CD4-positive, alpha-beta T cell treated with Interleukin-1 beta for 1 hour (primary cell): ENCODE data around the gene NFIX.
A peak's percentile ranks its signal among the peaks of the same experiment; 100 is the strongest.

Source experiments
- DNase-seq, 2 donors: peaks; one replicate each; pipeline ENCODE4 v3.0.0-alpha.2; 2020 to 2022

The NFIX gene

DNA sequence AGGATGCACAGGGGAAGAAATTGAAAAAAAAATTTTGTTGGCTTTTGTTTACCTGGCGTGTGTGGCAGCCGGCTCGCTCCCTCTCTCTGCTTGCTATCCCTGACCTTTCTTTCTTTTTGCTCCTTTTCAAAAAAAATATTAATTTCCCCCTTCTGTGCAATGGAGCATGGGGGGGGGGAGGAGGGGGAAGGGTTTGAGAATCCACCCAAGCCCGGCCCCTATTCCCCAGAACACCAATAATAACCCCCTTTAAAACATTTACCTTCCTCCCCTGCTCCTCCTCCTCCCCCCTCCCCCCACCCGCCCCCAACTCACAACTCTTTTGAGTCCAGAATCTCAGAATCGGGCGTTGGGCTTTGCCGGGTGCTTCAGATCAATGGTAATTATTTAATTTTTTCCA, 28.4 kb downstream of the NFIX start:
- DNase-seq: no peak

DNA sequence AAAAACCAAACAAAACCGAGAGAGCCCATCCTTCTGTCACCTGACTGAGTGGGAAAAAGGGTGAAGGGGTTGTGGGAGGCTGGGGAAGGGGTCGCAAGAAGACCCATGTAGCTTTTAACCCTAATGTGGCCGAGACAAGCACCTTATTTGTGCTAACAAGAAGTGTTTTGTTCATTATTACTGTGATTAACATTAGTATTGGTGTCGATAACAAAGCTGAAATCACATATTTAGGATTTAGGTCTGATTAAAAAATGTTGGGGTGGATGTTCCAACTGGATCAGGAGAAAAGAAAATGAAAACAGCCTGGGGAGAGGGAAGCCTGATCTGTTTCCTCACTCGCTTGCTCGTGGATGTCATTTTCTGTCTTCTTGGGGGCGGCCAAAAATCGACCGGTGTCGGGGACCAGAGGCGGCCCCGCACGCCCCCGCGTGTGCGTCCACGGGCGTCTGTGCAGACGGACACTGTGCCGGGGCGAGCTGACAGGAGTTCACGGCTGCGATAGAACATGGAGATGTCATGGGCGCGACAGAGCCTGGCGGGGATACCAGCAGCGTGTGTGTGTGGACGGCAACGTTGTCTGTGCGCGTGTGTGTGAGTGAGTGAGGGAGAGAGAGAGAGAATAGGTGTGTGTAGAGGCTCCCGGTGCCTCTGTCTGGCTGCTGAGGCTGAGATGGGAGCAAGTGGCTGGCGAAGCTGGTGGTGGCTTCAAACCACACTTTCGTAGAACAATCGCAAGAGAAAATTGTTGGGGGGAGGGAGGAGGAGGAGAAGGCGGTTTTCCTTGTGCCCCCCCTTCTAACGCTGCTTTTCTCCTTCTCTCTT, 29.1 kb downstream of the NFIX start:
- DNase-seq: no peak

DNA sequence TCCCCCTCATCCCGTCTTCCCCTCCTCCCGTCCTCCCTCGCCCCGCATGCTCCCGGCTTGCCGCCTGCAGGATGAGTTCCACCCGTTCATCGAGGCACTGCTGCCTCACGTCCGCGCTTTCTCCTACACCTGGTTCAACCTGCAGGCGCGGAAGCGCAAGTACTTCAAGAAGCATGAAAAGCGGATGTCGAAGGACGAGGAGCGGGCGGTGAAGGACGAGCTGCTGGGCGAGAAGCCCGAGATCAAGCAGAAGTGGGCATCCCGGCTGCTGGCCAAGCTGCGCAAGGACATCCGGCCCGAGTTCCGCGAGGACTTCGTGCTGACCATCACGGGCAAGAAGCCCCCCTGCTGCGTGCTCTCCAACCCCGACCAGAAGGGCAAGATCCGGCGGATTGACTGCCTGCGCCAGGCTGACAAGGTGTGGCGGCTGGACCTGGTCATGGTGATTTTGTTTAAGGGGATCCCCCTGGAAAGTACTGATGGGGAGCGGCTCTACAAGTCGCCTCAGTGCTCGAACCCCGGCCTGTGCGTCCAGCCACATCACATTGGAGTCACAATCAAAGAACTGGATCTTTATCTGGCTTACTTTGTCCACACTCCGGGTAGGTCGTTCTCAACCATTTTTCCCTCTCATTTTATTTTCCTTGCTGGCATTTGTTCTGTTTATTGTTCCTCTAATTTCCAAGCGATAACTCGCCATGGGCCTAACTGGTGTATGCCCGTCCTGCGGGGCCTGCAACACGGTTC, 29.8 kb downstream of the NFIX start:
- DNase-seq: no peak

DNA sequence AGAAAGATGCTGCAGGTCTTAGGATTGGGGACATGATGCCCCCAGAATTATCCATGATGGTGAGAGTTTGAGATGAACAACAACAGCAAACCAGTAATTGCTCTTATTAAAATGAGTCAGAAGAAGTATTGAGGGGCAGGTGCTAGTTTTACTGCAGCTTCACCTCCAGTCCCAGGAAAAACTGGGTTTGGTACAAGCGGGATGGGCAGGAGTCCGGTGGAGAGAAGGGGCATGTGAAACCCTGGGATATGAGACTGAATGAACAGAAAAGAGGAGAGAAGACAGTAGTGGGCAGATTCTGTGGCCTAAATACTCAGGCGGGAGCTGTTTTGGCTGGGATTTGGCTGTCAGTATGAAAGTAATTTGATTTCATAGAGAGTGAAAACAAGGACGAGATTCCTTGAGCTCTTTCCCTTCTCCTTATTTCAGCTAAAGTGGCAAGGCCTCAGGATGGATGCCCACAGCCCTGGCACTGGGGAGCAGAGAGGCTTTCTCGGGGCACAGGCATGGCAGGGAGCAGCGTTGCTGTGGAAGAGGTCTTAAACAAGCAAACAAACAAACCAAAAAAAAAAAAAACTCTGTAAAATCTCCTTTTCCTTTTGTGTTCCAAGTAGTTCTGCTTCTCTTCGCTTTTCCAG, 30.7 kb downstream of the NFIX start:
- no peak for DNase-seq

DNA sequence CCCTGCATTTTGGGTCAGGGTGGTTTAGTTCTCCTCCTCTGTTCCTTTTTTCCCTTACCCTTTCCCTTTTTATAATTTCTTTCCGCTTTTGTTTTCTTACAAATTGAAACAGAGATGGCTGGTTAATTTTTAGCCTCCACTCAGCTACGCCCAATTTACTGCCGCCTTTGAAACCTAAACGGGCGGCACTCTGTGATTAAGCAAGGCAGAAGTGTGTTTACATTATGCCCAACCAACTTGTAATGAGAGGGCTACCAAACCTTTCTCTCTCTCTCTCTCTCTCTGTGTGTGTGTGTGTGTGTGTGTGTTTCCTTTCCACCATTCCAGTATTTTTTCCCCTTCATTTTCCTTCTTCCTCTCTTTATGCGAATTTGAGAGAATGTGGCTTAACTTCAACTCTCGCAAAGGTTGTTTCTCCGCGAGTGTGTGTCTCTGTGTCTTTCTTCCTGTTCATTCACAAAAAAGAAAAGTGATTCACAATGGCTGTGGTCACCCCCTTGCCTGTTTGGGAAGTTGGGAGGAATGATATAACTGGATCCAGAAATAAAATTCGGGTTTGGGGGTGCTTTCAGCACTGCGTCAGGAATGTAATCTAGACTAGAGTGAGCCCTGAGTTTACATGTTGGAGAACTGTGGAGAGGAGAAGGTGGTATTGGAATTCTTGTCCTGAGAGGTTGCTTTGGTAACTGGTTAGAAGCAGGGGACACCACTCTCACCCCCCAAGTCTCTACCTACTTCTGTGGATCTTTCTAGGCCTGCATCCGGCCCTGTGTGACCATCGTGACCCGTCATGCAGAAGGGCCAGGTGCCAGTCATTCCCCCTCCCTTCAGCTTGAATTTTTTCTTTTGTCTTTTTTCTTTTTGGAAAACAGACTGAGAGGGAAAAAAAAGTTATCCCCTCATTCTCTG, 31.4 kb downstream of the NFIX start:
- DNase-seq: no peak

DNA sequence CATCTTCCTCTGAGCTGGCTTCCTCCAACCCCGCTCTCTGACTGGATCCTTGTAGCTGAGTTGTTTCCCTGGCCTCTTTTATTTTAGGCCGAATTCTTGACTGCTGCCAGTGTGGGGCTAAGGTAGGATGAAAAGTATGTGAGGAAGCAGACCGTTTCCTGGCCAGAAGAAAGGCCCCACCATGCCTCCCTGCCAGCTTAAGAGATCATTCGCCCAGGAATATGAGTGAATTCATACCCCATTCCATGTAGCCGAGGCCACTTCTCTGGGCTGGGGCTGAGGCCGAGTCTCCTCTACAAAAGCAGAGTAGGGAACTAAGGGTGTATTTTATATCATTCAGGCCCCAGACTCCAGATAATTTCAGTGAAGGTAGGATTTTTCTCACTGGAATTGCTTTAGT, 32.3 kb downstream of the NFIX start:
- DNase-seq: no peak

DNA sequence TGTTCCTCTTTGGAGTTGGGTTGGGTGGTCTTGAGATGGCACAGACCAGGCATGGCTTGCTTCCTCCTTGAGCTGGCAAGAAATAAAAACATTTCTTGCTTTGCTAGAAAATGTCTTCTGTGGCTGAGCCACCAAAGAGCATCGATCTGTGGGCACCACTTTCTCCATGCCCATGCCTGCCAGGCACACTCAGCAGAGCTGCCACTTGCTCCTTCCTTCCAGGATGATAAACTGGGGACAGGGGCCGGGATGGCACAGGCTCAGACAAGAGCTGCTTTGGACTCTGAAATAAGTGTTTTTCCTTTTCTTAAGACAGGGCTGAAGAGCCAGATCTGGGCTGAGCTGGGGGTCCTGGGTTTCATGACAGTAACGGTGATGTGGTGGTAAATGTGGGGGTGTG, 32.8 kb downstream of the NFIX start:
- no peak for DNase-seq

DNA sequence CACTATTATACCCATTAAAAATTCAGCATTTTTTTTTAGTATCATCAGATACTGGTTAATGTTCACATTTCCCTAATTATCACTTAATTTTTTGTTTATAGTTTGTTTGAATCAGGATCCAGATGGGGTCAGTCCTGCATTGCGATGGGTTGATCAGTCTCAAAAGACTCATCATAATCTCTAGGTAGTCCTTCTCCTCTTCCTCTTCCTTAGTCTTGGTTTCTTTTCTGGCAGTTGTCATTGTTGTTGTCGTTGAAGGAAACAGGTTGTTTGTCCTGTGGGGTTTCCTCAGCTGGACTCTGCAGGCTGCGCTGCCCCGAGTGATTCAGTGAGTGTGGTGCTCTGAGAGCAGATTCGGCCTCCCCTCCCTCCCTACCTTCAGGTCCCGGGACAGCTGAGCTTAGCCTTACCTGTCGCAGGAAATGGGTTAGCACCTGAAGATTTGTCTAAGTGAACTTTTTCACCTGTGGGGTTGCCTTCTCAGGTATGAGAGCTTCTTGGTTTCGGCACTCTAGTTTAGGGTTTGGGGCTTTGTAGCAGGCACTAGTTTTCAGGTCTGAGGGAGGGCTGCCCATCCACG, 34.1 kb downstream of the NFIX start:
- no peak for DNase-seq

DNA sequence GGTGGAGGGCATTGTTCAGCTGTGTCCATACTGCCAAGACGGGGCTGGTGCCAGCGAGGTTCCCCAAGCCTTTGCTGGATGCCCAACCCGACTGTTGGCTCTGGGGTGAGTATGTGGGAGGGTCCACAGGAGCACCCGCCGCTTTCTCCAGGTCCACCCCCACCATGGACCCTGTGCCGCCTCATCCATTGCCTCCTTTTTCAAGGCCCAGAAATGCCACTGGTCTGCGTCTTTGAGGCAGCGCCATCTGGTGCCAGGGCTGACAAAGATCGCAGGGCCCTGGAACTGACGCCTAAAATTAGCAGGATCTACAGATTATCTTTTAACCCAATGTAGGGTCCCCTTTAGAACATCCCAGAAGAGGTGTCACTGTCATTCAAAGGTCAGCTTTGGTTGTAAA, 34.6 kb downstream of the NFIX start:
- DNase-seq: no peak

DNA sequence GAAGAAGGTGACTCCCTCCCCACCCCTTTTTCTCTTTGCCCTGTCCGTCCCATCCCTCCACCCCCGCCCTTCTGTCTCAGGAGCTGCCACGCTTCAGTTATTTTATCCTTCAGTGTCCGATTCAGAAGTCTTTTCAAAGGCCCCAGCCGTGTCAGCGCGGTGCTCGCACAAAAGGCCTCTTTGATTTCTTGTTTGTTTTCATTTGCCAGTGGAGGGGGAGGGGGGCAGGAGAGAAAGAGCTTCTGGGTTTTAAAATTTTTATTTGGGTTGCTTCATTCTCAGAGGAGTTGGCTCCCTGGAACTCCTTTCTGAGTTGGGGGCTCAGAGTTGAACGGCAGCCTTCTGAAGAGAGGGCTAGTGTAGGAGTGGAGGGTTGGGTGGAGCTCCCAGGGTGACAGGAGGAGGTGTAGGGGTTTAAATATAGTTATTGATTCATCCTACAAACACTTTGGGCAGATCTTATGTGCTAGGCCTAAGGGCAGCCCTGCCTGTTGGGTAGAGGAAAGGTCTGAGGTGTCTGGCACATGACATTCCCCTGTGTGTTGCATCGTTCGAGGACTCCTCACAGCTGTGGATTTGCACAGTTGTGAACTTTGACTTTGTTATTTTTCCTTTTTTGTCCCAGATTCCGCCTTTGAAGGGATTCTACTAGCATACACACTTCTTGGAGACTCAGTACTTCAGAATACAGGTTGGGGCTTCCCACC, 36.8 kb downstream of the NFIX start:
- DNase-seq: no peak

DNA sequence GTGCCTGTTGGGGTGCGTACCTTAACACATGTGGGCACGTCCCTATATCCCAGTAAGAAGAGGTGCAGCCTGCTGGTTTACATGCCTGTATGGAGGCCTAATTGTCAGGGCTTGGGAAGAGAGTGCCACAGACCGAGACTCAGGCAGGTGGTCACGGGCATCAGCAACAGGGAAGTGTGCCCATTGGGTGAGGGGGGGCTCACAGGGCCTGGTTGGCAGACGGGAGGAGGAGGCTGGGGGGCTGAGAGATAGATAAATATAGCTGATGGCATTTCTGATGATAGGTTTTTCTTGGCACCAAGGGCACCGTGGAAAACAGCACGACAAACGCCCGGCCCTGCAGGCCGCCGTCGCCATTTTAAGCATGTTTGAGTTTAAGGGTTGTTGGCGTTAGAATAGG, 37.6 kb downstream of the NFIX start:
- no peak for DNase-seq

DNA sequence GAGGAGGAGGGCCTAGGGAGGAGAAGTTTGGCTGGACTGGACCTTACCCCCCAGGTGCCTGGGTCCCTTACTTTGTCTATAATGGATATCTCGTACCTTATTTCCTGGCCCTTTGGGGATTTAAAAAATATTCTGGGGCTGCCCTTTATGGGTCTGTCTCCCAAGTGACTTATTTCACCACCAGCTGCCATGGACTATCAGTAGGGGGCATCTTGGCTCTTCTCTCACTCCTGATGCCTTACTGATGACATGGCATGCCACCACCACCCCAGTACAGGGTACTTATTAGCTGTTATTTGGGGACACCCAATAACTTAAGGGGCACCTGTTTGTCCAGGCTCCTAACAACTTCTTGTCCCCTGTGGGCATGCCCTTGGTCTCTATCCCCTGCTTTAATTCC, 38.0 kb downstream of the NFIX start:
- no peak for DNase-seq

DNA sequence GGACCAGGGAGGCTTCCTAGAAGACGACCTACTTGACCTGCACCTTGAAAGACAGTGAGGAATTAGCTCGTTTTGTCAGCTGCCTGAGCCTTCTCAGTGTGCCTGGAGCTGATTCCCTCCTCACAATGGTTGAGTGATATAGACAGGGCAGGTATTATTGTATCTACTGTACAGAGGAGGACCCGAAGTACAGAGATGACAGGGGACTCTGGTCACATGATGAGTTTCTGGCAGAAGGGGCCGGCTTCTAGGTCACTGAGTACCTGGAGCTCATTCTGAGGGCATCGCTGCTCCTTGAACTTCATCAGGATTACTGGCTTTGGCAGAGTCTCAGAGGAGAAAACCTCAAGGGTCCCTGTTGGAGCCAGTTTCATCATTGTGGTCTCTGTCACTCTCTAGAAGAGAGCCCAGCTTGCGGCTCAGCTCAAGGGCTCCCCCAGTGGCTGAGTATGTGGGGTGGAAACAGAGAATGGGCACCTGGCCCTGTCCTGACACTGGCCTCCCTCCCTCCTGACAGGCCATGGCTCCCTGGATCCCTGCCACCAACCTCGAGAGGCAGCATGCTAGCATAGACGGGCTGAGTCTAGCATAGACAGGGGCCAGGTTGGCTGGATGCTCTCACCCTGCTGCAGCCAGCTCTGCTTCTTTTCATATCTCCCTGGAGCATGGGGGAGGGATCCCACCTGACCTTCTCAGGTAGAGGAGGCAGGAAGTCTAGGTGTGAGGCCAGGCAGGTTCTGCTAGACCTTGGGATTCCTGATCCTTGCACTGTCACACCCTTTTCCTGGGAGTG, 38.7 kb downstream of the NFIX start:
- peak; percentile 40 to 48 for DNase-seq

DNA sequence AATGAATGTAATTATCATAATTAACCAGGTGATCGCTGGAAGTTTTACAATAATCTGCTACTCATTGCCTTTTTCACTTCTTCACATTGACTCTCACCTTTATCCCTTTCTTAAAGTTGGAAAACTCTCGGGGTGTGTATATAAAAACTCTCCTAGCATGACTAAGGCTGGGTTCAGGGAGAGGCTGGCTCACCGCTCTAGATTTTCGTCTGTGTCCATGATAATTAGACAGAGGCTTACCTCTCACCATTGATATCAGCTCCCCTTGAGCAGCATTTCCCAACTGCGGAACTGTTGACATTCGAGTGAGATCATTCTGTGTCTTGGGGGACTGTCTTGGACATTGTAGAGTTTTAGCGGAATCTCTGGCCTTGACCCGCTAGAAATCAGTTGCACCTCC, 39.4 kb downstream of the NFIX start:
- DNase-seq: no peak

DNA sequence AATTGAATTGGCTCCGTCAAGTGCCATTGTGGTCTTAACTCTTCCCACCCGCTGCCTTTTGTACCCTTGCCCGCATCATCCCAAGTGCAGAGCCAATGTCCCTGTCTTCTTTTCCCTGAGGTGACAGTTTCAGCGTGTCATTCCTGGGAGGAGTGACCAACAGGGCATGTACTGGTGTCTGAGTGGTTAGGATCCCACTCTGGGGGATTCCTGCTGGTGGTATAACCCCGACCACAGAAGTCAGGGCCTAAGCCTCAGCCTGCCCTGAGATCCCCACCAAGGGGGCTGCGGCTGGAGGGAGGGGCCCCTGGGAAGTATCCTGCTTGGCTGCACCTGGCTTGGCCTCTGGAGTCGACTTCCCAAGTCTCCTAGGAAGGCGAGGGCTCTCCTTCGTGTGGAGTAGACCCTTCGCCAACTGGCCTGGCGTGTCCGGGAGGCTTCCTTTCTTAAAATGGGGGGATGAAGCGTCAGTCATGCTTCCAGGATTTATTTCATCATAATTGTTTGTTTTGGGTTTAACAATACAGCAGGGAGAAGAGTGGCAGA, 40.6 kb downstream of the NFIX start:
- DNase-seq: no peak

DNA sequence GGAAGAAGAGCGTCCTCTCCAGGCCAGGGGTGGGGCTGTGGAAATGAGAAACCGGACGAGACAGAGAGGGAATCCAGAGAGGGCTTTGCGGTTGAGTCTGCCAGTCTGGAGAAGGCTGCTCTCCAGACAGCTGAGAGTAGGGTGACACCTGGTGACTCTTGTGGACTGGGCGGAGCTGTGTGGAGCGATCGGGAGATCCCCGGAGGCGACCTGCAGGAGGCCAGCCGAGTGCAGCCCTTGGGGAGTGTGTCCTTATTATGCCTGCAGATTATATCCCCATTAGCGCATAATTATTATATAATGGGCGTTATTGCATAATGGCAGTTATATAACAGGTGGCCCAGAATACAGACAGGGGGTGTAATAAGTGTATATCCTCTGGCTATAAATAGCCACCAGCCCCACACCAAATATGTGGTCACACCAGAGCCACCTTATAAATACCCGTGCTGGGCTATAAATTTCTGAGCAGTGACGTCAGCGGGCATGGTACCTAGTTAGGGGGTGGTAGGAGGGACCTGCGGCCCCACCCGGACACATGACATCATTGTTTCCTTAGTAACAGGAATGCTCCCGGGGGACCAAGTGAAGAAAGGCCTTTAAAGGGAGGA, 41.2 kb downstream of the NFIX start:
- no peak for DNase-seq

DNA sequence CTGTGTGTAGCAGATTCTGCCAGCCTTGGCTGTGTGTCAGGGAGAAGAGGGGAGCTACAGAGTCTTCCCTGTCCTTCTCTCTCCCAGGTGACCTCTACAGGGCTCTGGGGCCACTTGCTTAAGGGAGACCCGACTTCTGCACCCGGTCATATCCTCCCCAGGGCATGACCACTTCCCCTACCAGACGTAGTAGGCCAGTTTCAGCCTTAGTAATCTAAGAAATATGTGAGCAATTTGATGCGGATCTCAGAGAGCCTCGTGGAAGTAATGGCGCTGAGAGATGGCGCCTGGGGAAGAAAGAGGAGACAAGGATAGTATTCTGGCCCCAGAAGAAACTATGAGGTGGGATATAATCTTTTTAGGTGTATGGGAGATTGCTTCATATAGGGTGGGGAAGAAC, 41.9 kb downstream of the NFIX start:
- no peak for DNase-seq

DNA sequence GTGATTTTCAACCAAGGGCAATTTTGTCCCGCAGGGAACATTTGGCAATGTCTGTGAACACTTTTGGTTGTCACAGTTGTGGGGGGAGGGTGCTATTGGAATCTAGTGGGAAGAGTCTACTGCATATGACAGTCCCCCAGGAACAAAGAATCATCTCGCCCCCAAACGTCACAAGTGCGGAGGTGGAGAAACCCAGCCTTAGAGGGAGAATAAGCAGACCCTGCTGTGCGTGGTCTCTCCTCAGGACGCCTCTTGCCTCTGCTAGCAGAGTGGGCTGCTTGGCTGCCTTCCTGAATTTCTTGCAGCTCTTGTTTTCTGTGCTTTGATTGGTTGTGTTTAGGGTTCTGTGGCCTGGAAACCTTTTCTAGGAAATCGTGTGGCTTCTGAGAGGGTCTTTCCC, 42.5 kb downstream of the NFIX start:
- DNase-seq: no peak

DNA sequence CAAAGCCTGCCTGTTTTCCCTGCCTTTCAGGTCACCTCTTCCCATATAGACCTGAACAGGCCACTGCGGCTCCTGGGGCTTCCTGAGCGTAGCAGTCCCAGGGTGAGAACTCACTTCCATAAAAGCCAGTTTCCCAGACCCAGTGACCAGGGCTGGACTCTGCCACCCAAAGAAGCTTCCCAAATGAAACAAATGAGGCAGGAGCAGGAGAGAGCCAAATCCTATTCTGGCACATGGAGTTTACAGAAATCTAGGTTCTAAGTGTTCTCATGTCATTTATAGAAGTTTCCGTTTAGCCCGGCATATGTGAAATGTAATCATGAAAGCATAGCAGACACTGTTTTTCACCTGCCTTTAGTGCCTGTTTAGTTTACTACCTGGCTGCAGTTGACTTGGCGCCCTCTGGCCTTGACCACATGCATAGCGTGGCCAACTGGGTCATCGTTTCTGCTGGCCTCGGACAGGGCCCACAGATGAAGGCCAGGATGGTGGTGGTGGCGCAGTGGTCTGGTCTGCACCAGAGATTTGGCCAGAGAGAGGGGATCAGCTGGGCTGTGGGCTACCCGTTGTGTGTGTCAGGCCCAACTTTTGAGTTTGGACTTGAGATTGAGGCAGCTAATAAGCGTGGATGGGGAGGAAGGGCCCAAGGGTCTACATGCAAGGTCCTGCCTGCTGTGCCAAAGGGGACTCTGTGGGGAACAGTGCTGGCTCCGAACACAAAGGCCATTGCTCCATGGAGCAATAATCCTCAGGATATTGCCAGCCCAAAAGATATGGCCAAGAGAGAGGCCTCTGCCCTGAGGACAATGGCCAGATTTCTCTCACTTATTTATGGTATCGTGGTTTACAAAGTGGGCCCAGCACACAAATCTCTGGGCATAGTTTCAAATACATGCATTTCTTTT, 43.3 kb downstream of the NFIX start:
- no peak for DNase-seq
